Ovary (tissue), 3 donors: ENCODE measurements around the gene DDA1.

Experiments used
- CTCF ChIP-seq, 3 donors: fragments of 450-650 bp in 2 of 3; fragments of 200-600 bp in 1 of 3; IDR thresholded peaks; one replicate each; pipeline versions ENCODE4 v1.5.1 to v1.8.0; 2016 to 2022; ENCODE audit warnings: antibody characterized with exemption in 3 of 3, mild to moderate bottlenecking in 1 of 3
- POLR2A ChIP-seq: fragments of 450-650 bp; IDR thresholded peaks from one replicate; pipeline ENCODE4 v1.6.1; 2017; ENCODE audit warnings: antibody characterized with exemption, mild to moderate bottlenecking, moderate library complexity
- donor health status: DM: no; HTN: no; CAD: no.

- TF ChIP-seq CTCF (IDR thresholded peaks at IDR 0.05): no peak
- TF ChIP-seq POLR2A: no peak
Observed at GRCh38 chr19:17323300-17323963, 14.1 kb downstream of the DDA1 start.
